GM10266 (cell line): ENCODE results near the gene ELMO1.

Experiments
- DNase-seq: peaks from one replicate; pipeline ENCODE4 v3.0.0; 2012; ENCODE audit errors: extremely low spot score
- CTCF ChIP-seq: IDR thresholded peaks from 2 replicates; pipeline ENCODE4 v1.5.1; 2012; ENCODE audit warnings: mild to moderate bottlenecking, low read depth; ENCODE audit not compliant: control insufficient read depth, insufficient read depth; ENCODE audit errors: missing control alignments

Gene ELMO1

GRCh38 chr7:37432281-37432920, 16.3 kb downstream of the ELMO1 start:
- DNase-seq, result no peak
- no peak for TF ChIP-seq CTCF

GRCh38 chr7:37431413-37431812, 17.3 kb downstream of the ELMO1 start:
- DNase-seq, result no peak
- no peak for TF ChIP-seq CTCF

- TF ChIP-seq CTCF, result no peak
- no peak for DNase-seq
Measured at GRCh38 chr7:37430640-37431039, 18.0 kb downstream of the ELMO1 start.

GRCh38 chr7:37430171-37430570, 18.5 kb downstream of the ELMO1 start:
- DNase-seq, result no peak
- no peak for TF ChIP-seq CTCF

- TF ChIP-seq CTCF, result no peak
- no peak for DNase-seq
Measured at GRCh38 chr7:37429435-37429791, 19.3 kb downstream of the ELMO1 start.

- no peak for DNase-seq
Measured at GRCh38 chr7:37428681-37429434, 19.8 kb downstream of the ELMO1 start.

More at GRCh38 chr7:37428681-37429434, 19.8 kb downstream of the ELMO1 start:
- TF ChIP-seq CTCF, result no peak
